OCI-LY3 (cell line): ENCODE results near the gene TPCN2.

Experiments
- H2AFZ ChIP-seq: fragments of 200-600, 300-600 bp; shearing (Covaris generic); 2 replicates; pipeline ENCODE4 v1.6.0; 2014; ENCODE audit warnings: antibody characterized with exemption, low read depth, low read length
- H3K27ac ChIP-seq: fragments of 200-600, 300-600 bp; sonication (generic); 2 replicates; pipeline ENCODE4 v1.5.1; 2014; ENCODE audit warnings: mild to moderate bottlenecking, low read length, moderate library complexity, mixed read lengths
- H3K27me3 ChIP-seq: fragments of 200-600, 300-600 bp; sonication (generic); 2 replicates; pipeline ENCODE4 v1.6.1; 2014; ENCODE audit warnings: low read depth, low read length, mixed read lengths
- H3K36me3 ChIP-seq: fragments of 200-600, 300-600 bp; sonication (generic); replicated peaks from 2 replicates; pipeline ENCODE3; 2014; ENCODE audit warnings: low read depth, low read length, mixed read lengths
- H3K4me1 ChIP-seq: fragments of 300-600, 200-600 bp; sonication (generic); 2 replicates; pipeline ENCODE4 v1.6.1; 2014; ENCODE audit warnings: low read length, mixed read lengths
- H3K4me2 ChIP-seq: fragments of 200-600, 300-600 bp; sonication (generic); 2 replicates; pipeline ENCODE4 v1.6.1; 2014; ENCODE audit warnings: low read length, mixed read lengths
- H3K4me3 ChIP-seq: fragments of 300-600, 200-600 bp; sonication (generic); 2 replicates; pipeline ENCODE4 v1.5.1; 2014; ENCODE audit warnings: antibody characterized with exemption, mild to moderate bottlenecking, low read length, moderate library complexity
- H3K79me2 ChIP-seq: fragments of 300-600, 200-600 bp; shearing (Covaris generic); 2 replicates; pipeline ENCODE4 v1.6.1; 2014; ENCODE audit warnings: mild to moderate bottlenecking, low read length, mixed read lengths
- H3K9ac ChIP-seq: fragments of 300-600, 200-600 bp; shearing (Covaris generic); 2 replicates; pipeline ENCODE4 v1.6.0; 2014; ENCODE audit warnings: mild to moderate bottlenecking, low read length, moderate library complexity
- H3K9me3 ChIP-seq: fragments of 200-600, 300-600 bp; shearing (Covaris generic); 2 replicates; pipeline ENCODE4 v1.6.1; 2014; ENCODE audit warnings: low read length, mixed read lengths; ENCODE audit not compliant: insufficient read depth
- H4K20me1 ChIP-seq: fragments of 200-600, 300-600 bp; sonication (generic); 2 replicates; pipeline ENCODE4 v1.6.1; 2016; ENCODE audit warnings: low read length, mixed read lengths; ENCODE audit not compliant: insufficient read depth
- EZH2phosphoT487 ChIP-seq: fragments of 200-600 bp; shearing (Covaris generic); IDR thresholded peaks from 2 replicates; pipeline ENCODE4 v1.6.1; 2018; ENCODE audit warnings: antibody characterized with exemption, mixed run types, low read depth
- TF ChIP-seq, protein P1 (sequence below): fragments of 200-600, 300-600 bp; sonication (generic); IDR thresholded peaks from 2 replicates; pipeline ENCODE4 v1.5.1; 2014; ENCODE audit warnings: antibody characterized with exemption, low read length, low read depth

Gene TPCN2

DNA sequence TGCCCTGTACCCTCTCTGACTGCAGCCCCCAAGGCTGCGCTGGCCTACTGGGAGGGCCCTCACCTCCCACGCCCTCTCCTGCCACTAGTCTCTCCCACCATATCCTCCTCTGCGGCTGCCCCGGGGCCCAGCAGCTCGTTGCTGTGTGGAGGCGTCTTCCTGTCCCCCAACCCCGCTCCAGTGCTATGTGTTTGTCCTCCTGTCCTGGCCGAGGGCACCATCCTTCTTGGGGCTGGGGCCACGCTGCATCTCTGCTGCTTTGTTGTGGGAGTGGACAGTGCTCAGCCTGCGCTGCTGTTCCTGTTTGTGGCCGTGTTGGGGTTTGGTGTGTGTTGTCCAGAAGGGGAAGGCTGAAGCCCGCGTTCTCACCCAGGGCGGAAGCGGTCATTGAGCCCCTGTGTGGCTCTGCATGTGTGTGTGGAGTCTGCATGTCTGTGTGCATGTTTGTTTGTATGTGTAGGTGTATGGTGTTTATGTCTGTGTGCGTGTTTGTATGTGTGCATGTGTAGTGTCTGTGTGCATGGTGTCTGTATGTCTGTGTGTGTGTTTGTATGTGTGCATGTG, 15.7 kb downstream of the TPCN2 start:
- no peaks in the 10 kb centered on the region for H3K4me1 ChIP-seq
- H3K4me3 ChIP-seq, result no peak overlapping the region
- H3K4me2 ChIP-seq, result no peak overlapping the region
- peaks cover 3% of the 10 kb centered on the region for H3K36me3 ChIP-seq
- no peaks in the 10 kb centered on the region for H3K9me3 ChIP-seq
- no peaks in the 10 kb centered on the region for H3K27me3 ChIP-seq
- no peak overlapping the region for H3K27ac ChIP-seq
- peaks cover 59% of the 10 kb centered on the region for H4K20me1 ChIP-seq
- no peaks in the 10 kb centered on the region; the same call in 1 of the 2 replicates for H3K79me2 ChIP-seq
- H2AFZ ChIP-seq, result no peak overlapping the region
- no peak overlapping the region for H3K9ac ChIP-seq
- no peak for TF ChIP-seq EZH2phosphoT487
- TF ChIP-seq, protein P1, sequence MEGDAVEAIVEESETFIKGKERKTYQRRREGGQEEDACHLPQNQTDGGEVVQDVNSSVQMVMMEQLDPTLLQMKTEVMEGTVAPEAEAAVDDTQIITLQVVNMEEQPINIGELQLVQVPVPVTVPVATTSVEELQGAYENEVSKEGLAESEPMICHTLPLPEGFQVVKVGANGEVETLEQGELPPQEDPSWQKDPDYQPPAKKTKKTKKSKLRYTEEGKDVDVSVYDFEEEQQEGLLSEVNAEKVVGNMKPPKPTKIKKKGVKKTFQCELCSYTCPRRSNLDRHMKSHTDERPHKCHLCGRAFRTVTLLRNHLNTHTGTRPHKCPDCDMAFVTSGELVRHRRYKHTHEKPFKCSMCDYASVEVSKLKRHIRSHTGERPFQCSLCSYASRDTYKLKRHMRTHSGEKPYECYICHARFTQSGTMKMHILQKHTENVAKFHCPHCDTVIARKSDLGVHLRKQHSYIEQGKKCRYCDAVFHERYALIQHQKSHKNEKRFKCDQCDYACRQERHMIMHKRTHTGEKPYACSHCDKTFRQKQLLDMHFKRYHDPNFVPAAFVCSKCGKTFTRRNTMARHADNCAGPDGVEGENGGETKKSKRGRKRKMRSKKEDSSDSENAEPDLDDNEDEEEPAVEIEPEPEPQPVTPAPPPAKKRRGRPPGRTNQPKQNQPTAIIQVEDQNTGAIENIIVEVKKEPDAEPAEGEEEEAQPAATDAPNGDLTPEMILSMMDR, result no peak

DNA sequence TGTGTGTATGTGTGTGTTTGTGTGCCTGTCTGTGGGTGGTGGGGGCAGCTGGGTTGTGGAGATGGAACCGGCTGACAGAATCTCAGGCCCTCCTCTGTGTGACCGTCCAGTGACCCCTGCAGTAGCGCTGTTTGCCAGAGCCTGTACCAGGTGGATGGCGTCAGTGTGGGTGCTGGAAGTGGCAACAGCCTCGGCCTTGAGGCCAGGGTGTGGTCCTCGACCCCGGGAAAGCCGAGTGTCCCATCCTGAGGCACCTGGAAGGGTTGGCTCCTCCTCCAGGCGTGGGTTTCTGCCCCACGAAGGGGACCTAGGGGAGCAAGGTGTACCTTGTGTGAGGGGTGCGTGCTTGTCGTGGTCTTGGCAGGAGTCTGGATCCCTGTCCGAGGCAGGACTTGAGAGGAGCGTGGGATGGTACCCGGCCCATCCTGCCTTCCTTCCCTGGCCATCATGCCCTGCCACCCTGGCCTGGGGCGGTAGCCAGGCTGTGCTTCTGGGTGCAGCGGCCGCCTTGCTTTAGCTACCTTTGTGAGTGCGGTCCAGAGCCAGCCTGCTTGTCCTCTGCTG, 16.5 kb downstream of the TPCN2 start:
- Histone ChIP-seq H4K20me1 (peaks cover 56% of the 10 kb centered on the region), H3K9me3 (no peaks in the 10 kb centered on the region), H2AFZ (no peak overlapping the region), H3K27me3 (no peaks in the 10 kb centered on the region), H3K79me2 (no peaks in the 10 kb centered on the region; the same call in 1 of the 2 replicates), H3K4me2 (no peak overlapping the region), H3K4me1 (no peaks in the 10 kb centered on the region), H3K36me3 (peaks cover 2% of the 10 kb centered on the region), H3K4me3 (no peak overlapping the region), H3K9ac (no peak overlapping the region), H3K27ac (no peak overlapping the region)
- TF ChIP-seq, protein P1, result no peak
- no peak for TF ChIP-seq EZH2phosphoT487

DNA sequence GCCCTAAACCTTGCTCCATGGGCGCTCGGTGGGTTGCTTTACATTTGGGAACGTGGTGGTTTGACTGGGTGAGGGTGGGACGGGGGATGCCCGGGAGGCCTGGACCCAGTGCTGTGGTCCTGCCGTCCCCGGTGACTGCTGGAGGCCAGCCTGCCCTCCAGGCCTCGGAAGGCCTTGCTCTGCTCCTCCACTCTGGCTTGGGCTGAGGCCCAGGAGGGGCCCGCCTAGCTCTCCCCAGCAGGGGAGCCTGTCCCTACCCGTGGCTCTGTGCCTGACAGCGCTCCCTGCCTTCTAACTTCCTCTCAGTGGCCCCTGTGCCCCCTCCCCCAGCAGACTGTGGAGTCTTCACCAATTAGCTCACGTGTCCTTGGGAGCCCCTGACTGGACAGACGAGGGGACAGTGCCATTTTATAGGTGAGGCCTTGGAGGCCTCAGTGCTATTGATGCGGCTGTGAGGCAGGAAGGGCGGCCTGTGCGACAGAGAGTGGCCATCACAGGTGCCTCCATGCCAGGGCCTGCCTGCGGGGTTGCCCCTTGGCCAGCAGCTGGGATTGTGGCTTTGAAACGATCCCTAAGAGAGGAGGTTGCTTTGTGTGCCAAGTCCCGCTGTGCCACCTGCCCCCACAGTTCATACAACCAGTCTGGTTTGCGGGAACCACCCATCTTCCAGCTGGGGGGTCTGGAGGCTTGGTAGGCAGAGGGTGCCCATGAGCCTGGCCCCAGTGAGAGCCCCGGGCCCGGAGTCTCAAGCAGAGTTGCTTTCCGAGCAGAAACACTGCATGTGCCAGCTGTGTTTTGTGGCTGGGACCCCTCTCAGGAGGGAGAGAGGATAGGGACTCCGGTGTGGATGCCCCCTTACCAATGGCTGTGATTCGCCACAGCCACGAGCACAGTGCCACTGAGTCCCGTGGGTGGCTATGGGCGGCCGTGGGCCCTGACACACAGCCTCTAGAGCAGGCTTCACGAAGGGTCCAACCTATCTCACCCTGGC, 17.7 kb downstream of the TPCN2 start:
- Histone ChIP-seq H3K9me3 (no peaks in the 10 kb centered on the region), H3K4me1 (no peaks in the 10 kb centered on the region), H3K79me2 (no peaks in the 10 kb centered on the region; the same call in 1 of the 2 replicates), H3K4me3 (no peak overlapping the region), H3K27ac (no peak overlapping the region), H2AFZ (no peak overlapping the region), H3K36me3 (peaks cover 2% of the 10 kb centered on the region), H3K4me2 (no peak overlapping the region), H4K20me1 (peaks cover 45% of the 10 kb centered on the region), H3K27me3 (no peaks in the 10 kb centered on the region), H3K9ac (no peak overlapping the region)
- TF ChIP-seq, protein P1, result no peak
- no peak for TF ChIP-seq EZH2phosphoT487

DNA sequence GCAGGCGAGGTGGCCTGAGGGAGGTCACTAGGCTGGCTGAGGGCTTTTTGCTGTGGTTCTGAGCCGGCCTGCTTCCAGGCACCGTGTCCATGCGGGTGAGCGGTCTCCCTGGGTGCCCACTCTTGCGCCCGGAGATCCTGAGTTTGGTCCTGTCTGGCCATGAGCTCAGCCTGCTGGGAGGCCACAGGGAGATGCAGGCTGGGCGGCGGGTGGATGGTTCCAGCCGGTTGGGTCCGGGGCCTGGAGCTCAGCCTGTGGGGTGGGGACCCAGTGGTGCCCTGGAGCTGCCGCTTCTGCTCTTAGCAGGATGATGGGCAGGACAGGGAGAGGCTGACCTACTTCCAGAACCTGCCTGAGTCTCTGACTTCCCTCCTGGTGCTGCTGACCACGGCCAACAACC, 18.5 kb downstream of the TPCN2 start:
- H3K36me3 ChIP-seq, result peaks cover 2% of the 10 kb centered on the region
- TF ChIP-seq, protein P1, result no peak
- TF ChIP-seq EZH2phosphoT487, result no peak
- no peak overlapping the region for H2AFZ ChIP-seq
- H3K27ac ChIP-seq, result no peak overlapping the region
- no peak overlapping the region for H3K4me2 ChIP-seq
- H3K9ac ChIP-seq, result no peak overlapping the region
- H3K9me3 ChIP-seq, result no peaks in the 10 kb centered on the region
- H4K20me1 ChIP-seq, result peaks cover 37% of the 10 kb centered on the region
- H3K79me2 ChIP-seq, result no peaks in the 10 kb centered on the region; the same call in 1 of the 2 replicates
- no peak overlapping the region for H3K4me3 ChIP-seq
- H3K4me1 ChIP-seq, result no peaks in the 10 kb centered on the region
- no peaks in the 10 kb centered on the region for H3K27me3 ChIP-seq
